ENCODE results near the gene SPAG5.

DNA sequence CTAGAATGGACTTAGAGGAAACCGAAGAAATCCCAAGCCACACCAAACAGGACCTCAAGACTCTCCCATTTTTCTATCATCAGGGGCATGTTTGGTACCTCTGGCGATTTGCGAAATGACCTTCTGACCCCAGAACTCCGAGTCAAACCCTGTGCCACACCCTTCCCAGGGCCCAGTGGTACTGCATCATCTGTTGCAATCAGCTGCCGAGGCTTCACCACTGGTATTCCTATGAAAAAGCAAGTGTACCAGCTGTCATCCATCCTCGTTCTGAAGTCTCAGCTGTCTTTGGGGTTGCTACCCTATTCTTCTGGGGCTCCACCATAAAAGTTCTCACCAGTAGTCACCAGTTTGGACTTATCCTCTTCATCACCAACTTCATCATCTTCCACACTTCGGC lies 17.5 kb upstream of the SPAG5 start:
- TF ChIP-seq, protein P1, sequence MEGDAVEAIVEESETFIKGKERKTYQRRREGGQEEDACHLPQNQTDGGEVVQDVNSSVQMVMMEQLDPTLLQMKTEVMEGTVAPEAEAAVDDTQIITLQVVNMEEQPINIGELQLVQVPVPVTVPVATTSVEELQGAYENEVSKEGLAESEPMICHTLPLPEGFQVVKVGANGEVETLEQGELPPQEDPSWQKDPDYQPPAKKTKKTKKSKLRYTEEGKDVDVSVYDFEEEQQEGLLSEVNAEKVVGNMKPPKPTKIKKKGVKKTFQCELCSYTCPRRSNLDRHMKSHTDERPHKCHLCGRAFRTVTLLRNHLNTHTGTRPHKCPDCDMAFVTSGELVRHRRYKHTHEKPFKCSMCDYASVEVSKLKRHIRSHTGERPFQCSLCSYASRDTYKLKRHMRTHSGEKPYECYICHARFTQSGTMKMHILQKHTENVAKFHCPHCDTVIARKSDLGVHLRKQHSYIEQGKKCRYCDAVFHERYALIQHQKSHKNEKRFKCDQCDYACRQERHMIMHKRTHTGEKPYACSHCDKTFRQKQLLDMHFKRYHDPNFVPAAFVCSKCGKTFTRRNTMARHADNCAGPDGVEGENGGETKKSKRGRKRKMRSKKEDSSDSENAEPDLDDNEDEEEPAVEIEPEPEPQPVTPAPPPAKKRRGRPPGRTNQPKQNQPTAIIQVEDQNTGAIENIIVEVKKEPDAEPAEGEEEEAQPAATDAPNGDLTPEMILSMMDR (IDR thresholded peaks at IDR 0.05), result no peak
- no peak for TF ChIP-seq POLR2A (IDR thresholded peaks at IDR 0.05)

All from heart left ventricle (tissue), 13 donors.